ENCODE results near the gene ARNT2. TPM values are rescaled to one million over a fixed set of nuclear protein-coding genes. Genes with fewer than 3 reads are reported as not detected.

Gene ARNT2
- total and polyA plus RNA-seq, 2 experiments from 2014 or later, result 4.6 to 11.6 TPM

DNA sequence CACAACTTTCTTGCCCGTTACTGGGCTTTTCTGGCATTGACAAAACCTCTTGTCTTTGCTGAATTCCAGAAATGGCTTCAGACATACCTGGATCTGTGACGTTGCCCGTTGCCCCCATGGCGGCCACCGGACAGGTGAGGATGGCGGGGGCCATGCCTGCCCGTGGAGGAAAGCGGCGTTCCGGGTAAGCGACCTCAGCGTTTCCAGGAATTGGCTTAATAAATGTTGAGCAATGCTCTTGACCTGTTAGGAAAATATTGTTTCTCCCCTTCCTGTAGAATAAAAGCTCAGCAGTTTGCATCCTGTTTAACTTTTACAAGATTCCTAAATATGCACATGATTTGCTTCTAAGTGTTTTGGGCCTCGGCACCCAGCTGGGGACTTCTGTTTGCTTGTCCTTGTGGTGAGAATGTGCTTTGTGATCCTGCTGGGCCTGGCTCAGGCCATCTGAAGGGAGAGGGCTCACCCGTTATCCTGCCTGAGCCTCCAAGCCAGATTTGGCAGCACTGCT is 46.7 kb downstream of the ARNT2 start:
- no peak overlapping the region for H2AFZ ChIP-seq
- TF ChIP-seq JUNB (IDR thresholded peaks at IDR 0.05; ENCODE audit: unreplicated experiment) (no peak), EZH2phosphoT487 (IDR thresholded peaks at IDR 0.05; ENCODE audit: unreplicated experiment) (no peak), POLR2AphosphoS5 (IDR thresholded peaks at IDR 0.05; ENCODE audit: low read depth) (no peak), CREB1 (CRISPR knock-in tag; IDR thresholded peaks at IDR 0.05; ENCODE audit: low read depth) (no peak), STAT1 (IDR thresholded peaks at IDR 0.05; ENCODE audit: unreplicated experiment) (no peak), EZH2 (IDR thresholded peaks at IDR 0.05; ENCODE audit: low read depth, unreplicated experiment) (no peak)
- TF ChIP-seq, protein P1, sequence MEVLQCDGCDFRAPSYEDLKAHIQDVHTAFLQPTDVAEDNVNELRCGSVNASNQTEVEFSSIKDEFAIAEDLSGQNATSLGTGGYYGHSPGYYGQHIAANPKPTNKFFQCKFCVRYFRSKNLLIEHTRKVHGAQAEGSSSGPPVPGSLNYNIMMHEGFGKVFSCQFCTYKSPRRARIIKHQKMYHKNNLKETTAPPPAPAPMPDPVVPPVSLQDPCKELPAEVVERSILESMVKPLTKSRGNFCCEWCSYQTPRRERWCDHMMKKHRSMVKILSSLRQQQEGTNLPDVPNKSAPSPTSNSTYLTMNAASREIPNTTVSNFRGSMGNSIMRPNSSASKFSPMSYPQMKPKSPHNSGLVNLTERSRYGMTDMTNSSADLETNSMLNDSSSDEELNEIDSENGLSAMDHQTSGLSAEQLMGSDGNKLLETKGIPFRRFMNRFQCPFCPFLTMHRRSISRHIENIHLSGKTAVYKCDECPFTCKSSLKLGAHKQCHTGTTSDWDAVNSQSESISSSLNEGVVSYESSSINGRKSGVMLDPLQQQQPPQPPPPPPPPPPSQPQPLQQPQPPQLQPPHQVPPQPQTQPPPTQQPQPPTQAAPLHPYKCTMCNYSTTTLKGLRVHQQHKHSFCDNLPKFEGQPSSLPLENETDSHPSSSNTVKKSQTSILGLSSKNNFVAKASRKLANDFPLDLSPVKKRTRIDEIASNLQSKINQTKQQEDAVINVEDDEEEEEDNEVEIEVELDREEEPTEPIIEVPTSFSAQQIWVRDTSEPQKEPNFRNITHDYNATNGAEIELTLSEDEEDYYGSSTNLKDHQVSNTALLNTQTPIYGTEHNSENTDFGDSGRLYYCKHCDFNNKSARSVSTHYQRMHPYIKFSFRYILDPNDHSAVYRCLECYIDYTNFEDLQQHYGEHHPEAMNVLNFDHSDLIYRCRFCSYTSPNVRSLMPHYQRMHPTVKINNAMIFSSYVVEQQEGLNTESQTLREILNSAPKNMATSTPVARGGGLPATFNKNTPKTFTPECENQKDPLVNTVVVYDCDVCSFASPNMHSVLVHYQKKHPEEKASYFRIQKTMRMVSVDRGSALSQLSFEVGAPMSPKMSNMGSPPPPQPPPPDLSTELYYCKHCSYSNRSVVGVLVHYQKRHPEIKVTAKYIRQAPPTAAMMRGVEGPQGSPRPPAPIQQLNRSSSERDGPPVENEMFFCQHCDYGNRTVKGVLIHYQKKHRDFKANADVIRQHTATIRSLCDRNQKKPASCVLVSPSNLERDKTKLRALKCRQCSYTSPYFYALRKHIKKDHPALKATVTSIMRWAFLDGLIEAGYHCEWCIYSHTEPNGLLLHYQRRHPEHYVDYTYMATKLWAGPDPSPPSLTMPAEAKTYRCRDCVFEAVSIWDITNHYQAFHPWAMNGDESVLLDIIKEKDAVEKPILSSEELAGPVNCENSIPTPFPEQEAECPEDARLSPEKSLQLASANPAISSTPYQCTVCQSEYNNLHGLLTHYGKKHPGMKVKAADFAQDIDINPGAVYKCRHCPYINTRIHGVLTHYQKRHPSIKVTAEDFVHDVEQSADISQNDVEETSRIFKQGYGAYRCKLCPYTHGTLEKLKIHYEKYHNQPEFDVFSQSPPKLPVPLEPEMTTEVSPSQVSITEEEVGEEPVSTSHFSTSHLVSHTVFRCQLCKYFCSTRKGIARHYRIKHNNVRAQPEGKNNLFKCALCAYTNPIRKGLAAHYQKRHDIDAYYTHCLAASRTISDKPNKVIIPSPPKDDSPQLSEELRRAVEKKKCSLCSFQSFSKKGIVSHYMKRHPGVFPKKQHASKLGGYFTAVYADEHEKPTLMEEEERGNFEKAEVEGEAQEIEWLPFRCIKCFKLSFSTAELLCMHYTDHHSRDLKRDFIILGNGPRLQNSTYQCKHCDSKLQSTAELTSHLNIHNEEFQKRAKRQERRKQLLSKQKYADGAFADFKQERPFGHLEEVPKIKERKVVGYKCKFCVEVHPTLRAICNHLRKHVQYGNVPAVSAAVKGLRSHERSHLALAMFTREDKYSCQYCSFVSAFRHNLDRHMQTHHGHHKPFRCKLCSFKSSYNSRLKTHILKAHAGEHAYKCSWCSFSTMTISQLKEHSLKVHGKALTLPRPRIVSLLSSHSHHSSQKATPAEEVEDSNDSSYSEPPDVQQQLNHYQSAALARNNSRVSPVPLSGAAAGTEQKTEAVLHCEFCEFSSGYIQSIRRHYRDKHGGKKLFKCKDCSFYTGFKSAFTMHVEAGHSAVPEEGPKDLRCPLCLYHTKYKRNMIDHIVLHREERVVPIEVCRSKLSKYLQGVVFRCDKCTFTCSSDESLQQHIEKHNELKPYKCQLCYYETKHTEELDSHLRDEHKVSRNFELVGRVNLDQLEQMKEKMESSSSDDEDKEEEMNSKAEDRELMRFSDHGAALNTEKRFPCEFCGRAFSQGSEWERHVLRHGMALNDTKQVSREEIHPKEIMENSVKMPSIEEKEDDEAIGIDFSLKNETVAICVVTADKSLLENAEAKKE (CRISPR knock-in tag; IDR thresholded peaks at IDR 0.05), result peak; percentile 57; the same call in 1 of the 2 replicates
- TF ChIP-seq, protein P2, sequence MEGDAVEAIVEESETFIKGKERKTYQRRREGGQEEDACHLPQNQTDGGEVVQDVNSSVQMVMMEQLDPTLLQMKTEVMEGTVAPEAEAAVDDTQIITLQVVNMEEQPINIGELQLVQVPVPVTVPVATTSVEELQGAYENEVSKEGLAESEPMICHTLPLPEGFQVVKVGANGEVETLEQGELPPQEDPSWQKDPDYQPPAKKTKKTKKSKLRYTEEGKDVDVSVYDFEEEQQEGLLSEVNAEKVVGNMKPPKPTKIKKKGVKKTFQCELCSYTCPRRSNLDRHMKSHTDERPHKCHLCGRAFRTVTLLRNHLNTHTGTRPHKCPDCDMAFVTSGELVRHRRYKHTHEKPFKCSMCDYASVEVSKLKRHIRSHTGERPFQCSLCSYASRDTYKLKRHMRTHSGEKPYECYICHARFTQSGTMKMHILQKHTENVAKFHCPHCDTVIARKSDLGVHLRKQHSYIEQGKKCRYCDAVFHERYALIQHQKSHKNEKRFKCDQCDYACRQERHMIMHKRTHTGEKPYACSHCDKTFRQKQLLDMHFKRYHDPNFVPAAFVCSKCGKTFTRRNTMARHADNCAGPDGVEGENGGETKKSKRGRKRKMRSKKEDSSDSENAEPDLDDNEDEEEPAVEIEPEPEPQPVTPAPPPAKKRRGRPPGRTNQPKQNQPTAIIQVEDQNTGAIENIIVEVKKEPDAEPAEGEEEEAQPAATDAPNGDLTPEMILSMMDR (conservative IDR thresholded peaks at IDR 0.05; ENCODE audit: low read depth in 2 of 2), result no peak
- H3K27me3 Mint-ChIP-seq (ENCODE audit: insufficient read depth, low read depth, poor library complexity), result peaks cover 2% of the 10 kb centered on the region
- peaks cover 9% of the 10 kb centered on the region for H3K9me2 ChIP-seq (ENCODE audit: insufficient read depth)
- no peak overlapping the region for H3K4me3 ChIP-seq
- H3F3A ChIP-seq (replicated peaks; ENCODE audit: low read depth), result no peaks in the 10 kb centered on the region
- H3K79me2 ChIP-seq (replicated peaks; ENCODE audit: insufficient read depth), result no peaks in the 10 kb centered on the region
- H3K4me2 ChIP-seq, result peak overlapping the region; percentile 65
- H3K36me3 Mint-ChIP-seq (ENCODE audit: low read depth), result 0 out of 3 replicates have a peak, but pooled peaks cover 7% of the 10 kb centered on the region
- H3K9me3 Mint-ChIP-seq, result no peaks in the 10 kb centered on the region
- H3K27ac ChIP-seq (ENCODE audit: low read depth), result 0 out of 2 replicates have a peak overlapping the region, but pooled peaks have one; percentile 32
- H3K4me1 ChIP-seq (ENCODE audit: insufficient read depth), result peaks cover 15% of the 10 kb centered on the region
- peak; percentile 28 for DNase-seq (ENCODE audit: low spot score)
- no peaks in the 10 kb centered on the region for H3K27me3 ChIP-seq (ENCODE audit: insufficient read depth)
- H3K36me3 ChIP-seq (ENCODE audit: insufficient read depth), result no peaks in the 10 kb centered on the region
- no peak overlapping the region for H3K27ac Mint-ChIP-seq
- peaks cover 22% of the 10 kb centered on the region for H3K4me1 Mint-ChIP-seq
- no peaks in the 10 kb centered on the region for H4K20me1 ChIP-seq (replicated peaks; ENCODE audit: insufficient read depth)
- no peak overlapping the region for H3K4me3 Mint-ChIP-seq
- ATAC-seq, result peak; percentile 83
